Superior temporal gyrus (tissue), 1 donor: ENCODE data around the gene FNBP1L.
A peak's percentile ranks its signal among the peaks of the same experiment; 100 is the strongest.

Source experiments
- DNase-seq: peaks from one replicate; pipeline ENCODE4 v3.0.0-alpha.2; 2016; ENCODE audit errors: extremely low spot score

Gene FNBP1L

DNA sequence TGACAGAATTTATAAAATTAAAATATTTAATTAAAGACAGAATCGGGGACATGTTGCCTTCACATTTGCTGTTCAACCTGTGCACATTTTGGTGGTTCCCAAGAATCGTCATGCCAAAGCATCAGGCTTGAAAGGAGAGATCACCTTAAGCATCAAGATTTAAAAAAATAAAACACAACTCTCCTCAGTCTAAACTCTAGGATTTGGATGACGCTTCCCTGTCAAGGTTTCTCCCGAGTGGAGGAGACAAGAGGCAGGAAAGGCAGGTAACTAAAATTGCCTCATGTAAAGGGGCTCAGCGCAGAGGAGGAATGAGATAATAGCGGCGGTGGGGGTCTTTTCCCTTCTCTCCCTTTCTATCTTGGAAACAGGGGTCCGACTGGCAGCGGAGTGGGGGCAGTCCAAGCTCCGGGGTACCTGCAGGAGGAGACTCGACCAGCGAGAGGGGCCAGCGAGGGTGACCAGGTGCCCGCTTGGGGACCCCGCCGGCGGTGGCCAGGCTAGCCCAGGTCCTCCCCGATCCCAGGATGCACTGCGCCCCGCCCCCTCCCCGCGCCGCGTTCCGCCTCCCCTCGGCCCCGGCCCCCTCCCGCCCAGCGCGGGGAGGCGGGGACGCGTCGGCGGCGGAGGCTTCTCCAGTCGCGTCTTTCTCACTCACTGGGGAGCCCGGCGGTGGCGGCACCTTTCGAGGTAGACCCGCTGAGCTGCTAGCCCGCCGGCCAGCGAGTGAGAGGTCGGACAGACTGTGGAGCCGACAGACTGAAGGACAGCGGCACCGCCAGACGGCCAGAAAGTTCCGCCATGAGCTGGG is at the start of gene FNBP1L:
FNBP1L (plus strand) TSS at position 638 of the 811 bp plus-strand sequence; CDS start at position 802, 164 bp downstream.
- DNase-seq = no peak

DNA sequence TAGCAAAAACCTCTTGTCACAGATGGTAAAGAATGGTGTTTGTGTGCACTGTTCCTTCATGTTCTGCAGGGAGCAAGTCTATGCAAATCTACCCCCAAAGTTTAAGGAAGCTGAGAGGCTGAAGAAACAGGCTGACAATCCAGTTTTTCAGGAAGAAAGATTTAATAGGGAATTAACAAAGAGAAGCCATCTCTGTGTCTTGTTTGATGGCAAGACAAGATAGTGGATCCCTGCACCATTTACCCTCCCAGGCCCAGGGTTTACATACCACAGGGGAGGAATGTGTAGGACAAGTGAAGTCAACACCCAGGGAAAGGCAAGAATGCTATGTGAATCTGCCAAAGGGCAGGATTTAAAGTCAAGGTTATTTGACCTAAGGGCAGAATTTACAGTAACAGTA is 48.1 kb upstream of the FNBP1L start:
- no peak for DNase-seq

GRCh38 chr1:93408203-93408602 is 39.7 kb upstream of the FNBP1L start:
- no peak for DNase-seq

DNA sequence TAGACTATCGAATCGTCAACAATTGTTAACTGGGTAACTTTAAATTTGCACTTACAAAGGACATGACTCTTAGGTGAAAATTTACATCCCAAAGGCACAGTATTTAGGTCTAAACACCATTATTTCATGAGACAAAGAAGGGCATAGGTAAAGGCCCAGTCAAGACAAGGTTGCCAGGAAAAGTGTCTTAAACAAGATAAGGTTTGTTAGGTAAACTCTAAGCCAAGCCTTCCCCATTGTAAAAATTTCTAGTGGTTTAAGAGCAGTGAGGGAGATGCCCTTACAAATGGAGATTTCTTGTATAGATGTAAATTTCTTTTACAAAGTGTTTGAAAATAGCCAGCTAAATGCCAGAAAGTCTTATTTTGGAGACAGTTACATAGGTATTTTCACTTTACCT is 36.9 kb upstream of the FNBP1L start:
- no peak for DNase-seq

DNA sequence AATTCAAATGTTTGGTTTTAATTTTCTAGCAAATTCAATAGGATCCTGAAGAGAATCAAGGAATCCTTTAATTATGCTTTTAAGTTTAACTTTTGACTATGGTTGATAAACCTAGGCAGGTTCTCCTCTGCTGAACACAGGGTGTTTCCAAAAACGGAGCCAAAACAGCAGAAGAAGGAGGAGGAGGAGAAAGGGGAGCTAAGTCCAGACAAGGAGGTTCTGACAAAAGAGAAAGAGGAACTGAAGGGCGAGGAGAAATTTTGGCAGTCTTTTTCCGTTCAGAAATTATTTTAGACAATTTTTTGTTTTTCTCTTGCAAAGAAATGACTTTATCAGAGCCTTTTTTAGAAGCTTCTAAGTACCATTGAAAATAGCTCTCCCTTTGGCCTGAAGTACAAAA is 33.2 kb upstream of the FNBP1L start:
- no peak for DNase-seq

DNA sequence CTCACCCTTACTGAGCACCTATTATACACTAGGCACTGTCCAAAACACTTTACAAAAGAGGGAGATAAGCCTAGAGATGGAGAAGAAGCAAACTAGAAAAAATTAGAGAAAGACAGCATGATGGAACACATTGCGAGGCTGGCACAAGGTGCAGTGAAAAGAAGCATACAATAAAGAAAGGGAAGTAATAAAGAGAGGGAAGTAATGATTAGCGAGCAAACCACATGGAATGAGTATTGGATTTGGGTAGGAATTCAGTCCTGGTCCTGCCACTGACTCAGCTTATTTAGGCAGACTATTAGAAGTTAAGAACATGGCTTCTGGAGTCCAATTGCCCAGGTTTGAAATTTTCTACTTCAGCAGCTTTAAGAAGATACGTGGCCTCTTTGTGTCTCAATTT is 32.6 kb upstream of the FNBP1L start:
- peak; percentile 4 for DNase-seq

GRCh38 chr1:93416183-93416582 is 31.7 kb upstream of the FNBP1L start:
- no peak for DNase-seq

- peak; percentile 13 for DNase-seq
Observed at GRCh38 chr1:93419344-93419743, 28.6 kb upstream of the FNBP1L start.

DNA sequence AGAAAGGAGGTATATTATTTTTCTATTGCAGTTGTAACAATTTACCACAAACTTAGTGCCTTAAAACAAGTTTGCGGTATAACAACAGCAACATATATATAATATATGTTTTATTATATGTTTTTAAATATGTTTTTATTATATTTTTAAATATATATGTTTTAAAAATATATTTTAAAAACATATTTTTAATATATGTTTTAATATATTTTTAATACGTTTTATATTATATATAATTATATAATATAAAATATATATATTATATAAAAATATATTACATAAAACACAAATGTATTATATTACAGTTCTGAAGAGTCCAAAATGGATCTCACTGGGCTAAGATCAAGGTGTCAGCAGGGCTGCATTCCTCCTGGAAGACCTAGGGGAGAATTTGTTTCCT is 27.5 kb upstream of the FNBP1L start:
- no peak for DNase-seq

- DNase-seq = no peak
Observed at GRCh38 chr1:93426181-93426580, 21.7 kb upstream of the FNBP1L start.

GRCh38 chr1:93427656-93428055 is 20.3 kb upstream of the FNBP1L start:
- DNase-seq = no peak

- no peak for DNase-seq
Observed at GRCh38 chr1:93433407-93433961, 14.4 kb upstream of the FNBP1L start.

DNA sequence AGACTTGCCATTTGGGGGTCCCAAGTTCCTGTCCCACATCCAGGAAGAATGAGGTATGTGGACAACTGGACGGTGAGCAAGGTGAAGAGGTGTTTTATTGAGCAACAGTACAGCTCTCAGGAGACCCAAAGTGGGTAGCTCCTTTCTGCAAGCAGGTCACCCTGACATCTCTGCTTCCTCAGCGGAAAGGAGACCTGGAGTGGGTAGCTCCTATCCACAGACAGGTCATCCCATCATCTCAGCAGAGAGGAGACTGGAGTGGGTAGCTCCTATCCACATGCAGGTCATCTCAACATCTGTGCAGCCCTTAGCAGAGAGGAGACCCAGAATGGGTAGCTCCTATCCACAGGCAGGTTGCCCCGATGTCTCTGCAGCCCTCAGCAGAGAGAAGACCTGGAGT is 13.8 kb upstream of the FNBP1L start:
- no peak for DNase-seq

DNA sequence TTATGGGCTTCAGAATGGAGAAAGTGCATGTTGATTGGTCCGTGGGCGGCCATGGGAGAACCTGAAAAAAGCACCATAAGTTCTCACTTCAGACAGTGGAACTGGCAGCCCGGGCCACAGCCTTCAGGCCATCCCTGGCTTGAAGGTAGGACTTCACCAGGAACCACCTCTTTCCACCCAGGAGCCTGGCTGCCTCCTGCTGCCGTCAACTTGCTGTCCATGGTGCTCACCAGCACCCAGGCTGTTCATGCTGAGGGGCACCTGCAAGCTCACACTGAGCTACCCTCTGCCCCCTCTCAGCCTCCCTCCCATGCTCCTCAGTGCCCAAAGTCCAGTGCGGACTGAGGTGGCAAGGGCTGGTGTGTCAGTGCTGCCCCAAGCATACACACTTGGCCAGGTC is 12.9 kb upstream of the FNBP1L start:
- no peak for DNase-seq

DNA sequence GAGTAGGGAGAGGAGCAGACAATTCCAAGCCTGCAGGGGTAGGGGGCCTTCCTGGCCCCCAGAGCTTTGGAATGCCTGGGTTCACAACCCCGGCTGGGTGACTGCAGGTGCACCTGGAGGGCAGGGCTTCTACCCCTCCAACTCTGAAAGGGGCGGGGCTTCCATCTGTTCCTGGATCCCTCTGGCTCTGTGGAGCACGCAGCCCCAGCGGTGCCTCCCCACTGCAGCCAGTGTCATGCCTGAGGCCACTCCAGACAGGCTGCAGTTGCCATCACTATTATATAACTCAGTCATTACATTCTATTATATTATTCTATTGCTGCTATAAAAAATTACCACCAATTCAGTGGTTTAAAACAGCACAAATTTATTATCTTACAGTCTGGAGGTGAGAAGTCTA is 12.5 kb upstream of the FNBP1L start:
- DNase-seq = no peak

DNA sequence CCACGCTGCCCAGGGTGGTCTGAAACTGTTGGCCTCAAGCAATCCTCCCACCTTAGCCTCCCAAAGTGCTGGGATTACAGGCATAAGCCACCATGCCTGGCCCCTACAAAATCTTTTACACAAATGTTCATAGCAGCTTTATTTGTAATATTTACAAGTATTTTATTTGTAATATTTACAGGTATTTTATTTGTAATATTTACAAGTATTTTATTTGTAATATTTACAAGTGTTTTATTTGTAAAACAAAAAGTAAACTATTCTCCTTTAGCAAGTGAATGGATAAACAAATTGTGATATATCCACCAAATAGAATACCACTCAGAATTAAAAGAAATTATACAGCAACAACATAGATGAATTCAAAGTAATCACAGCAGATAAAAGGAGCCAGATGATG is 11.4 kb upstream of the FNBP1L start:
- DNase-seq = no peak

- peak; percentile 83 for DNase-seq
Observed at GRCh38 chr1:93437976-93438605, 9.8 kb upstream of the FNBP1L start.

DNA sequence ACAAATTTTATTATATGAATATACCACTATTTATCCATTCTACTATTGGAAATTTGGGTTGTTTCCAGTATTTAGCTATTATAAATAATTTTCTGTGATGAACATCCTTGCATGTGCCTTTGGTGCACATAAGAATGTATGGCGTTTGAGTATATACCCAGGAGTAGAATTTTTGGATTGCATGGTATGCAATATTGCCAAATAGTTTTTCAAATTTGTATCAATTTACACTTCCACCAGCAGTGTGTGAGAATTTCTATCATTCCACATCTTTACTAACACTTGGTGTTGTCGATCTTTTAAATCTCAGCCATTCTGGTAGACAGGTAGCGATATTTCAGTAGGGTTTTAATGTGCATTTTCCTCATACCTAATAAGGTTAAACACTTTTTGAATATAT is 9.2 kb upstream of the FNBP1L start:
- DNase-seq = no peak

GRCh38 chr1:93440272-93440671 is 7.6 kb upstream of the FNBP1L start:
- no peak for DNase-seq

DNA sequence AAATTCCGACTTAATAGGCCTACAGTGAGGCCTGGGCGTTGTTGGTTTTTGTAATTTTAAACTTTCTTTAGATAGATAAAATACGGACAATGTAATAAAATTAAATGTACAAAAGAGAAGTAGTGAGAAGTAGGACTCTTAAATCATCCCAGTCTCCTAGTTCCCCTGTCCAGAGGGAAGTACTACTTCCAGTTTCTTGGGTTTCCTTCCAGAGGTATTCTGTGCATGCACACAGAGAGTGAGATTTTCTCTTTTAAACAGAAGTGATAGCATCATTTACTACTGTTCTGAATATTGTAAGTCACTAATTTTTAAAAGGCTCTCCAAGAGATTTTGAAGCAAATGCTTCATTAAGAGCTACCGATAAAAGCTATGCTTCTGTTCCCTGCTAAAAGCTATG is 7.2 kb upstream of the FNBP1L start:
- DNase-seq = no peak

DNA sequence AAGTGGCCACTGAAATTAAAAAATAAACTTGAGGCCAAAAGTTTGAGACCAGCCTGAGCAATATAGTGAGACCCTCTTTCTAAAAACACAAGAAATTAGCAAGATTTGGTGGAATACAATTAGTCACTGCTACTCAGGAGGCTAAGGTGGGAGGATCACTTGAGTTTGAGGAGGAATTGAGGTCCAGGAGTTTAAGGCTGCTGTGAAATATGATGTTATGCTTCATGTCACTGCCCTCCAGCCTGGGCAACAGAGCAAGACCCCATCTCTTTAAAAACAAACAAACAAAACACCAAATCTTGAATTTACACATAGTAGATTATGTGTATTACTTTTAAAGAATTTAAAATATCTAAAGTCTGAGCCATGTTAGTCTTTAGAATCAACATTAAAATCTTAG is 6.3 kb upstream of the FNBP1L start:
- DNase-seq = no peak

DNA sequence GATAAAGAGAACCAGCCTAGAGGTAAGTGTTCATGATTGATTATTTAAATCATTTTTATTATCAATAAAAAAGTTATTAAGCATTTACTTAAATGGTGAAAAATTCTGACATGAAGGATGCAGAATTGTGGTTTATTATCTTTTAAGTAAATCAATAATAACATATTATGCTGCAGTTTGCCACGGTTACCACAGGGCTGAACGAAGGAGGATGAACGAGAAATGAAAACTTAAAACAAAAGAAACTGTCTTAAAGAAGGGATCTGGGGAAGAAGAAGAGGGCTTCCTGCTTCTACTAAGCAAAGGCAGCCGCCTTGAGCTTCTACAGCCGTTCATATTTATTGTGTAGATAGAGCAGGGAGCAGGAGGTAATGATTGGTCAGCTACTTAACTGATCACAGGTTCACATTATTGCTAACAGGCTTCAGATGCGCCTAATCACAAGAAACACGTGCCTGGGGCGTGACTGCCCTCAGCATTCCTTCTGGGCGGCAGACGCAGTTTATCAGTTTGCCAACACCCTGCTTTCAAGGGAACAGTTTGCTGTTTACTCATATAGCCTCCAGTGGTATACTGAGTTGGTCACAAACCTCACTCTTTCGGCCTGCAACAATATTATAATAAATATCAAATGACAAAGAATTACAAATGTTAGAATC is 5.8 kb upstream of the FNBP1L start:
- no peak for DNase-seq

- DNase-seq = no peak
Observed at GRCh38 chr1:93442741-93443140, 5.2 kb upstream of the FNBP1L start.
